Activated CD8-positive, alpha-beta memory T cell treated with anti-CD3 and anti-CD28 coated beads, Interleukin-2, amount 10 ng/mL, durations not matched to agents 7 days and 5 days (primary cell): ENCODE measurements around the gene KLF12. TPM values are rescaled to one million over a fixed set of nuclear protein-coding genes. Genes with fewer than 3 reads are reported as not detected.

ENCODE experiments used
- ATAC-seq: fragments of 150-1000 bp; cut with Tn5 transposase; one replicate; pipeline ENCODE4 v1.10.0; 2021; ENCODE audit warnings: moderate library complexity
- CTCF ChIA-PET: fragments of 350-600 bp; sonication (Branson Sonifier 250); formaldehyde crosslinking; loops from one replicate; lab custom pipeline; 2021; ENCODE audit warnings: antibody characterized with exemption; lab: Charles Lee
- DNase-seq: peaks from one replicate; pipeline ENCODE4 v3.0.0-alpha.2; 2020
- H3K27ac Mint-ChIP-seq: one replicate; pipeline ENCODE4 v1.8.0; 2021; ENCODE audit warnings: mild to moderate bottlenecking, mixed read lengths
- H3K27me3 Mint-ChIP-seq: one replicate; pipeline ENCODE4 v1.8.0; 2021; ENCODE audit warnings: mixed read lengths
- H3K36me3 Mint-ChIP-seq: one replicate; pipeline ENCODE4 v1.8.0; 2021; ENCODE audit warnings: mild to moderate bottlenecking, mixed read lengths
- H3K4me1 Mint-ChIP-seq: one replicate; pipeline ENCODE4 v1.8.0; 2021; ENCODE audit warnings: mixed read lengths
- H3K4me3 Mint-ChIP-seq: one replicate; pipeline ENCODE4 v1.8.0; 2021; ENCODE audit warnings: mild to moderate bottlenecking, moderate library complexity, mixed read lengths
- H3K9me3 Mint-ChIP-seq: one replicate; pipeline ENCODE4 v1.8.0; 2022; ENCODE audit warnings: low read depth, mixed read lengths
- total RNA-seq, 2 experiments: library from RNA; stranded (reverse); gene quantifications; one replicate each; pipeline ENCODE4 v1.2.3, GENCODE V29; 2021

KLF12 gene
- total RNA-seq, 2 experiments from 2014 or later: 15.6 to 28.1 TPM

GRCh38 chr13:74153316-74153715 is 19.1 kb upstream of the KLF12 start:
- ATAC-seq (no peak), DNase-seq (no peak)
- Mint-ChIP-seq H3K36me3 (no peaks in the 10 kb centered on the region), H3K4me3 (no peak overlapping the region), H3K4me1 (peaks cover 6% of the 10 kb centered on the region), H3K27me3 (no peaks in the 10 kb centered on the region), H3K9me3 (no peaks in the 10 kb centered on the region), H3K27ac (no peak overlapping the region)
- CTCF ChIA-PET: interaction anchor here (2.1 kb wide), 1 partner anchor 18 kb away, joined by 6 read pairs; no protein-coding TSS in a partner anchor

DNA sequence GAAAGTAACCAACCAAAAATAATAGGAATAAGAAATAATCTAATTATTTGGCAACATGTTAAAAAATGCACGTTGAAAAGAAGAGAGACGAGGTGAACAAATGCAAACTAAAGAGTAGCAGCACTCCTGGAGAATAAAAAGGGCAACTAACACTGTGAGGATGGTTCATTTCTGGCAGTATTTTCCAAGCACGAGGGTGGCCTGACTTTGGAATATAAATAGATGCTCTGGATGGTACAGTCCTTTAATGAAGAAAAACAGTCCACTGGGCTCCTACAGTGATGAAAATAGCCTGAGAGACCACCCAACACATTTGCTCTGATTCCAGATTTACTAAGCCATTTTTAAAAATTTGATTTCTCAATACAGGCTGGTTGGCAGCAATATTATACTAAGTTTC is 17.7 kb upstream of the KLF12 start:
- H3K27me3 Mint-ChIP-seq: no peaks in the 10 kb centered on the region
- peaks cover 6% of the 10 kb centered on the region for H3K4me1 Mint-ChIP-seq
- ATAC-seq (no peak), DNase-seq (no peak)
- H3K36me3 Mint-ChIP-seq: no peaks in the 10 kb centered on the region
- H3K27ac Mint-ChIP-seq: no peak overlapping the region
- H3K9me3 Mint-ChIP-seq: no peaks in the 10 kb centered on the region
- no peak overlapping the region for H3K4me3 Mint-ChIP-seq
- CTCF ChIA-PET: no interaction called here

DNA sequence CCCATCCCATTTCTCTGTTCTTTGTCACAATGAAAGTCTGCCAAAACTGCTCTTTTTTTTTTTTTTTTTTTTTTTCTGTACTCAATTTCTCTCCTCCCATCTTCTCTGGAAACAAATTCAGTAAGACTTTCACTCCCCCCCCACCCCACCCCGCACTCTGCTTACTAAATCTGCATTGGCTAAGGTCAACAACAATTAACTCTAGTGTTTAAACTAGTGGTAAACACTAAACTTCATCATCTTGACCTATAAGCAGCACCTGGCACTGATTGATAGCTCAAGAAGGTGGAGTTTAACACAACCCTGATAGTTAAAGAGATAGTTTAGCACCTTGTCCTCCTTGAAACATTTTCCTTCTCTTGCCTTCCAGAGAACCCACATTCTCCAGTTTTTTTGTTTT is 14.1 kb upstream of the KLF12 start:
- Mint-ChIP-seq H3K4me3 (no peak overlapping the region), H3K27me3 (no peaks in the 10 kb centered on the region), H3K36me3 (no peaks in the 10 kb centered on the region), H3K4me1 (peaks cover 8% of the 10 kb centered on the region), H3K27ac (no peak overlapping the region), H3K9me3 (no peaks in the 10 kb centered on the region)
- CTCF ChIA-PET: interaction anchor here (0.7 kb wide), 2 partner anchors 9 to 138 kb away, joined by 3 to 5 read pairs; no protein-coding TSS in a partner anchor
- no peak for ATAC-seq
- DNase-seq: no peak

GRCh38 chr13:74145249-74145975 is 11.2 kb upstream of the KLF12 start:
- H3K9me3 Mint-ChIP-seq: no peaks in the 10 kb centered on the region
- peaks cover 6% of the 10 kb centered on the region for H3K4me1 Mint-ChIP-seq
- ATAC-seq: no peak
- no peak overlapping the region for H3K27ac Mint-ChIP-seq
- DNase-seq: no peak
- H3K4me3 Mint-ChIP-seq: no peak overlapping the region
- peaks cover 3% of the 10 kb centered on the region for H3K27me3 Mint-ChIP-seq
- no peaks in the 10 kb centered on the region for H3K36me3 Mint-ChIP-seq
- CTCF ChIA-PET: no interaction called here

- Mint-ChIP-seq H3K4me1 (peaks cover 6% of the 10 kb centered on the region), H3K27me3 (peaks cover 3% of the 10 kb centered on the region), H3K27ac (no peak overlapping the region), H3K36me3 (no peaks in the 10 kb centered on the region), H3K9me3 (no peaks in the 10 kb centered on the region), H3K4me3 (no peak overlapping the region)
- DNase-seq (no peak), ATAC-seq (no peak)
- CTCF ChIA-PET: no interaction called here
Observed at GRCh38 chr13:74144269-74144668, 10.1 kb upstream of the KLF12 start.

GRCh38 chr13:74142257-74142656 is 8.1 kb upstream of the KLF12 start:
- H3K36me3 Mint-ChIP-seq: no peaks in the 10 kb centered on the region
- no peak overlapping the region for H3K27ac Mint-ChIP-seq
- no peak overlapping the region for H3K4me3 Mint-ChIP-seq
- peaks cover 6% of the 10 kb centered on the region for H3K4me1 Mint-ChIP-seq
- no peak for DNase-seq
- ATAC-seq: no peak
- no peaks in the 10 kb centered on the region for H3K9me3 Mint-ChIP-seq
- CTCF ChIA-PET: interaction anchor here (1.4 kb wide), 1 partner anchor 145 kb away, joined by 4 read pairs; no protein-coding TSS in a partner anchor
- peaks cover 3% of the 10 kb centered on the region for H3K27me3 Mint-ChIP-seq

DNA sequence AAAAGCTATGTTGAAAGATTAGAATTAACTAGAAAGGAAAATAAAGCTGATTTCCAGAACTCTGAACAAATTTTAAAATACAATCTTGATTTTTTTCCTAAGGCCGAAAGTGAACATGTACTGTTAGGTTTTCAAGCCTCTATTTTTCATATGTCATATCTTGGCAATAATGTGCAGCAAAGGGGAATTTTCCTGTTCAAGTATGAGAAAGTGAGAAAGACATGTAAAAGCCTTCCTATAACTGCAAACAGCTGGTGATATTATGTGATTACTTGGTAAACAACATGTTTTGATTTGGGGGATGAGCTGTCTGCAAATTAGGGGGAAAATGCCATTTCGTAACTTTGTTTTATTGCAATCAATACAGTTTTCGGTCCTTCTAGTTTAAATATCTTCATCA is 4.0 kb upstream of the KLF12 start:
- DNase-seq: no peak
- ATAC-seq: no peak
- H3K27ac Mint-ChIP-seq: no peak overlapping the region
- peaks cover 3% of the 10 kb centered on the region for H3K27me3 Mint-ChIP-seq
- no peaks in the 10 kb centered on the region for H3K4me1 Mint-ChIP-seq
- H3K4me3 Mint-ChIP-seq: no peak overlapping the region
- CTCF ChIA-PET: interaction anchor here (1.0 to 2.6 kb wide), 2 partner anchors 149 to 1081 kb away, joined by 3 to 13 read pairs; no protein-coding TSS in a partner anchor
- H3K36me3 Mint-ChIP-seq: peaks cover 2% of the 10 kb centered on the region
- H3K9me3 Mint-ChIP-seq: no peaks in the 10 kb centered on the region

DNA sequence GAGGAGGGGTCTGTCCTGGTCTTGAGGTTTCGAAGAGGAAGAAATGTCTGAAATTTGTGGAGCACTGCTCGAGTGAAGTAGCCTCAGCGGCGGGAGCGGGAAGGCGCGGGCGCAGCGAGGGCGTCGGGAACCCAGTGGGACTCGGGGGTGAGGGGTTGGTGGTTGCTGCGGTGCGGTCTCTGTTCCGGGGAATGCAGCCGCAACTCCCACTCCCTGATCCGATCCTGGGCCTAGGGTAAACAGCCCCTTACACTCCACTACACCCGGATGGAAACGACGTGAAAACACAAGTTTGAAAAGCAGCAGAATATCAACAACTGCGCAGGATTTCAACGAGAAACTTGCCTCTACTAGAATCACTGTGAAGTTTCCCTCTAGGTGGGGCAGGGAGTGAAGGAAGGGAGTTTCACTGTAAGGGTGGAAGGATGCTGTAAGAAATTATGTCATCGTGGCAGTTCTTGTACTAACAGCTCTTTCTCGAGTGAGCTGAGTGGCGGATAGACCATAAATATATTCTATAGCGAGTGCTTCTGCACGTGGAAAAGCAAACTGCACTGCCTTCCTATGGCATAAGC is 2.0 kb upstream of the KLF12 start:
- no peak overlapping the region for H3K27ac Mint-ChIP-seq
- no peaks in the 10 kb centered on the region for H3K27me3 Mint-ChIP-seq
- CTCF ChIA-PET: interaction anchor here (1.0 to 1.9 kb wide), 5 partner anchors 74 to 1084 kb away, joined by 3 to 5 read pairs (median 5); no protein-coding TSS in a partner anchor
- peaks cover 2% of the 10 kb centered on the region for H3K36me3 Mint-ChIP-seq
- no peak for ATAC-seq
- DNase-seq: peak; percentile 59
- H3K4me1 Mint-ChIP-seq: peaks cover 5% of the 10 kb centered on the region
- H3K9me3 Mint-ChIP-seq: no peaks in the 10 kb centered on the region
- H3K4me3 Mint-ChIP-seq: no peak overlapping the region

DNA sequence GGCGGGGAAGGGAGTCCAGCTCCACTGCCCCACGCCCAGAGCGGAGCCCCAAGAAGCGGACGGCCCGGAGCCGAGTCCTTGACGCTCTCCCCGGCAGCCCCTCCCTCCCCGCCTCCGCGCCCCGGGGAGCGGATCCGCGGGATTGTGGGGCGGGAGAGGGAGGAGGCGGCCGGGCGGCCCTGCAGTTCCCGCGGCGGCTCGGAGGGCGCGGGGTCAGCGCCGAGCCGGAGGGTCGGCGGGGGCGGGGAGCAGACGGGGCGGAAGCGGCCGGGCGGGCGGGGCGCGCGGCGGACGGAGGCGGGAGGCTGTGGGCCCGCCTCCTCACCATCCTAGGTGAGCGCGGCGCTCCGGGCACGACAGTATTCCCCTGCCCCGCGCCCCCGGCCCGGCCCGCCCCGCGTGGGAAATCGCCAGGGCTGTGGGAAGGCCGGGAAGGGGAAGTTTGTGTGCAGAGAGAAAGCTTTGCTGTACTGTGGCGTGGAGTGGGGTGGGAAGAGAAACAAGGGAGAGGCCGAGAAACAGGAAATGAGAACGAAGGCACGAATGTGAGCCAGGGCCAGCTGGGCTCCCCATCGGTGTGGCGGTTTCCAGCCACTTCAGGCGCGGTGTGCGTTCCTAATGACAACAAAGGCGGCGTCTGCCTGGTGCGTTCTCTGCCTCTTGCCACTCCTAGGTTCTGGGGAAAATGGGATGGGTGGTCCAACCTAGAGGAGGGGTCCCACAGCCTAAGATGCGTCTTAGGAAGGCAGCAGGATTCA is 1.3 kb upstream of the KLF12 start:
- Mint-ChIP-seq H3K27me3 (no peaks in the 10 kb centered on the region), H3K27ac (no peak overlapping the region), H3K4me1 (peaks cover 12% of the 10 kb centered on the region), H3K36me3 (peaks cover 2% of the 10 kb centered on the region), H3K9me3 (no peaks in the 10 kb centered on the region), H3K4me3 (no peak overlapping the region)
- CTCF ChIA-PET: interaction anchor here (1.6 to 1.9 kb wide), 3 partner anchors 73 to 1084 kb away, joined by 5 to 12 read pairs (median 5); no protein-coding TSS in a partner anchor
- DNase-seq: peak; percentile 77
- ATAC-seq: peak; percentile 32

DNA sequence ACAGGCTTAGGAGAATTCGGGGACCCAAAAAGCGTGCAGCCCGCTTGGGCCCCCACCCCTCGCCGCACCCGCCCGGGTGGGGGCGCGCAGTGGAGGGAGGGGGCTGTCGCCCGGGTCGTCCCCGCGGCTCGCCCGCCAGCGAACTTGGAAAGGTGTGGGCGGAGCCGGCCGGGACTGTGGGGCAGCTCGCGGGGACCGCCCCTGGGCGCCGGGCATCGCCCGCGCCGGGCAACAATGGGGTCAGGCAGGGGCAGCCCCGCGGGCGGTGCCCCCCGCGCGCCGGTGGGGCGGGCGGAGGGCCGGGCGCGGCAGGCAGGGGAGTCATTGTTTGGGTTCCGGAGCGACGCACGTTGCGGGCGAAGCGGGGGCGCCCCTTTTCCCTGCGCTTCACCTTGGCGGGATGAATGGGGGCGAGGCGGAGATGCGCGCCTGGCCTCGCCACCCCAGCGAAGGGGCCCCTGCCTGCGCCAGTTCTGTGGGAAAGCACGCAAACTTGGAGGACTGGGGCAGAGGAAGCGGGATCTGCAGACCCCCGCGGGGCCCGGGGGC is 647 bp upstream of the KLF12 start:
- no peaks in the 10 kb centered on the region for H3K27me3 Mint-ChIP-seq
- H3K9me3 Mint-ChIP-seq: no peaks in the 10 kb centered on the region
- CTCF ChIA-PET: interaction anchor here (1.8 to 1.9 kb wide), 2 partner anchors 73 to 153 kb away, joined by 5 to 12 read pairs; no protein-coding TSS in a partner anchor
- no peak overlapping the region for H3K4me3 Mint-ChIP-seq
- peaks cover 18% of the 10 kb centered on the region for H3K4me1 Mint-ChIP-seq
- DNase-seq (peak; percentile 77), ATAC-seq (peak; percentile 28)
- peak overlapping the region; percentile 80 for H3K27ac Mint-ChIP-seq
- peaks cover 2% of the 10 kb centered on the region for H3K36me3 Mint-ChIP-seq

DNA sequence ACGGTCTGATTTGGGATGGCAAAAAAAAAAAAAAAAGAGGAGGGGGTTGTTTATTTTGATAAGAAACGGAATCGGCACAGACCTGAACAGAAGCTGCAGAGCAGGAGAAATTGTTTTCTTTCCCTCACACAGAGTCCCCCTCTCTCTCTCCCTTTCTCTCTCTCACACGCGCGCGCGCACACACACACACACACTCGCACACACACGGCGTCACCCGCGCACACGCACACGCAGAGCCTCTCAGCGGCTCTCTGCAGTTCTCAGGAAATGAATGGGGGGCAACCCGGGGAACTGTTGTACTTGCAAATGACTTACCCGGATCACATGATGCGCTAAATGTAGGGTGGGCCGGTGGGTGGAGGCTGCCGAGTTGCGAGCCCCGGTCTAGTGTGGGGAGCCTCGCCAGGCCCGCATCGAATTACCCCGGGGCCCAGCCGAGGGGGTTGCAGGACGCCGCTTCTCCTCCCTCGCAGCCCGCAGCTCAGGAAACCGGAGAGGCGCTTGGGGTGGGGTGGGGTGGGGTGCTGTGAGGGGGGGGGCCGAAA is 475 bp downstream of the KLF12 start:
- ATAC-seq: peak; percentile 62
- peak overlapping the region; percentile 99 for H3K27ac Mint-ChIP-seq

GRCh38 chr13:74132776-74133656 is 1.2 kb downstream of the KLF12 start:
- CTCF ChIA-PET: interaction anchor here (0.8 to 3.2 kb wide), 4 partner anchors 42 to 366 kb away, joined by 3 to 30 read pairs (median 4); no protein-coding TSS in a partner anchor
- Mint-ChIP-seq H3K9me3 (no peaks in the 10 kb centered on the region), H3K4me1 (peaks cover 35% of the 10 kb centered on the region), H3K27ac (peak overlapping the region; percentile 99), H3K36me3 (peaks cover 2% of the 10 kb centered on the region), H3K4me3 (no peak overlapping the region), H3K27me3 (no peaks in the 10 kb centered on the region)
- peak; percentile 64 for DNase-seq
- no peak for ATAC-seq

More for the DNA sequence above, 475 bp downstream of the KLF12 start:
- Mint-ChIP-seq H3K36me3 (peaks cover 2% of the 10 kb centered on the region), H3K4me3 (no peak overlapping the region), H3K4me1 (peaks cover 28% of the 10 kb centered on the region), H3K27me3 (no peaks in the 10 kb centered on the region), H3K9me3 (no peaks in the 10 kb centered on the region)
- DNase-seq: peak; percentile 95
- CTCF ChIA-PET: interaction anchor here (1.1 to 1.8 kb wide), 2 partner anchors 107 to 154 kb away, joined by 3 to 12 read pairs; no protein-coding TSS in a partner anchor
